ENCODE data around the gene MT1X. TPM values are rescaled to one million over a fixed set of nuclear protein-coding genes. Genes with fewer than 3 reads are reported as not detected.
A peak's percentile ranks its signal among the peaks of the same experiment; 100 is the strongest.

MT1X gene
- total and polyA plus RNA-seq, 2 of the 13 experiments (the other 11 are each of a cell fraction or from before 2014, with no cell fraction given) = 19.7 to 288 TPM

GRCh38 chr16:56657555-56658326 lies 24.5 kb upstream of the MT1X start, which contains the start of gene MT1F (continued):
- TF ChIP-seq ZBTB34 (CRISPR knock-in tag; IDR thresholded peaks at IDR 0.05) (no peak), ARID5B (CRISPR knock-in tag; IDR thresholded peaks at IDR 0.05) (no peak; the same call in 1 of the 2 replicates), ATAD3A (CRISPR knock-in tag; IDR thresholded peaks at IDR 0.05) (no peak), TBX3 (IDR thresholded peaks at IDR 0.05; ENCODE audit: borderline replicate concordance) (no peak), RFXAP (CRISPR knock-in tag; IDR thresholded peaks at IDR 0.05; ENCODE audit: borderline replicate concordance) (peak; percentile 42; the same call in 1 of the 2 replicates), ATF7-NPFF (CRISPR knock-in tag; IDR thresholded peaks at IDR 0.05; ENCODE audit: low read depth) (no peak; the same call in 1 of the 2 replicates), GABPA (IDR thresholded peaks at IDR 0.05; ENCODE audit: low read depth, low read length) (no peak), GABPA (CRISPR knock-in tag; IDR thresholded peaks at IDR 0.05; ENCODE audit: low read depth) (0 out of 2 replicates have a peak, but pooled peaks have one; percentile 36), FOXK2 (IDR thresholded peaks at IDR 0.05) (no peak), FIP1L1 (IDR thresholded peaks at IDR 0.05; ENCODE audit: borderline replicate concordance, insufficient read depth, low read depth, low read length) (no peak), ZNF451 (CRISPR knock-in tag; IDR thresholded peaks at IDR 0.05) (no peak; the same call in 1 of the 2 replicates), FOXA3 (CRISPR knock-in tag; IDR thresholded peaks at IDR 0.05) (0 out of 2 replicates have a peak, but pooled peaks have one; percentile 18), ELF1 (CRISPR knock-in tag; IDR thresholded peaks at IDR 0.05) (0 out of 2 replicates have a peak, but pooled peaks have one; percentile 37), BRF2 (CRISPR knock-in tag; IDR thresholded peaks at IDR 0.05) (no peak), WIZ (CRISPR knock-in tag; IDR thresholded peaks at IDR 0.05) (0 out of 2 replicates have a peak, but pooled peaks have one; percentile 41), EHMT2 (IDR thresholded peaks at IDR 0.05; ENCODE audit: borderline replicate concordance, low read depth, low read length) (no peak), U2AF1 (optimal IDR thresholded peaks at IDR 0.05; ENCODE audit: low read depth, low read length) (no peak), ARID2 (CRISPR knock-in tag; IDR thresholded peaks at IDR 0.05; ENCODE audit: borderline replicate concordance) (no peak), HHEX (CRISPR knock-in tag; IDR thresholded peaks at IDR 0.05) (no peak), HINFP (CRISPR knock-in tag; IDR thresholded peaks at IDR 0.05; ENCODE audit: low read depth) (no peak; the same call in 1 of the 2 replicates), CENPBD1 (CRISPR knock-in tag; IDR thresholded peaks at IDR 0.05; ENCODE audit: borderline replicate concordance, low read depth) (no peak), SMARCC2 (IDR thresholded peaks at IDR 0.05) (no peak)

Data from HepG2 (cell line).